Smooth muscle cell (in vitro differentiated cells): ENCODE measurements around the gene PCSK4. TPM values are rescaled to one million over a fixed set of nuclear protein-coding genes. Genes with fewer than 3 reads are reported as not detected.

Experiments
- DNase-seq: peaks from one replicate; lab custom pipeline; 2025; ENCODE audit not compliant: unreplicated experiment; lab: John Stamatoyannopoulos, UW
- H2AFZ ChIP-seq: fragments of 200-600 bp; sonication (generic); 2 replicates; pipeline ENCODE4 v1.6.0; 2016; ENCODE audit warnings: antibody characterized with exemption, low read depth, mild to moderate bottlenecking
- H3F3A ChIP-seq: fragments of 200-600 bp; sonication (generic); 2 replicates; pipeline ENCODE4 v1.6.0; 2017; ENCODE audit warnings: antibody characterized with exemption, low read depth
- H3K27ac ChIP-seq: fragments of 200-600 bp; sonication (generic); 2 replicates; pipeline ENCODE4 v1.5.1; 2016; ENCODE audit warnings: low read depth, mild to moderate bottlenecking
- H3K27me3 ChIP-seq: fragments of 200-600 bp; sonication (generic); 2 replicates; pipeline ENCODE4 v1.6.1; 2016; ENCODE audit warnings: low read depth, mild to moderate bottlenecking
- H3K36me3 ChIP-seq: fragments of 200-600 bp; sonication (generic); 2 replicates; pipeline ENCODE4 v1.5.1; 2016; ENCODE audit warnings: low read depth
- H3K4me1 ChIP-seq: fragments of 200-600 bp; sonication (generic); 2 replicates; pipeline ENCODE4 v1.5.1; 2016; ENCODE audit warnings: low read depth
- H3K4me2 ChIP-seq: fragments of 200-600 bp; sonication (generic); 2 replicates; pipeline ENCODE4 v1.6.0; 2016; ENCODE audit warnings: mild to moderate bottlenecking
- H3K4me3 ChIP-seq: fragments of 200-600 bp; sonication (generic); 2 replicates; pipeline ENCODE4 v1.5.1; 2016; ENCODE audit warnings: mild to moderate bottlenecking
- H3K79me2 ChIP-seq: fragments of 200-600 bp; sonication (generic); 2 replicates; pipeline ENCODE4 v1.6.0; 2016; ENCODE audit warnings: low read depth, mild to moderate bottlenecking
- H3K9ac ChIP-seq: fragments of 200-600 bp; sonication (generic); 2 replicates; pipeline ENCODE4 v1.6.0; 2016; ENCODE audit warnings: low read depth
- H3K9me3 ChIP-seq: fragments of 200-600 bp; sonication (generic); replicated peaks from 2 replicates; pipeline ENCODE4 v1.5.1; 2016; ENCODE audit warnings: low read depth
- H4K20me1 ChIP-seq: fragments of 200-600 bp; sonication (generic); 2 replicates; pipeline ENCODE4 v1.6.0; 2016; ENCODE audit warnings: low read depth
- CTCF ChIP-seq: fragments of 200-600 bp; sonication (generic); IDR thresholded peaks from 2 replicates; pipeline ENCODE4 v1.5.1; 2017; ENCODE audit warnings: borderline replicate concordance, mild to moderate bottlenecking, antibody characterized with exemption; ENCODE audit not compliant: insufficient read depth, poor library complexity, severe bottlenecking
- WGBS: methylation state at CpG from one replicate; pipeline ENCODE4 v1.1.7; 2016; ENCODE audit warnings: low lambda C conversion rate; 5-methylcytosine and 5-hydroxymethylcytosine counted together
- polyA plus RNA-seq: library from polyadenylated mRNA; unstranded; fragments of >200 nt; fragmentation: Nextera tagmentation; extraction: Ambion mirVana; gene quantifications from 2 replicates; pipeline ENCODE4 v1.2.1, GENCODE V29; 2016
- total RNA-seq: library from RNA; depleted of rRNA; stranded (reverse); fragments of >200 nt; gene quantifications from 2 replicates; pipeline ENCODE4 v1.2.3, GENCODE V29; 2014

The PCSK4 gene
- total and polyA plus RNA-seq, 2 experiments from 2014 or later = 1.7 to 8.7 TPM

DNA sequence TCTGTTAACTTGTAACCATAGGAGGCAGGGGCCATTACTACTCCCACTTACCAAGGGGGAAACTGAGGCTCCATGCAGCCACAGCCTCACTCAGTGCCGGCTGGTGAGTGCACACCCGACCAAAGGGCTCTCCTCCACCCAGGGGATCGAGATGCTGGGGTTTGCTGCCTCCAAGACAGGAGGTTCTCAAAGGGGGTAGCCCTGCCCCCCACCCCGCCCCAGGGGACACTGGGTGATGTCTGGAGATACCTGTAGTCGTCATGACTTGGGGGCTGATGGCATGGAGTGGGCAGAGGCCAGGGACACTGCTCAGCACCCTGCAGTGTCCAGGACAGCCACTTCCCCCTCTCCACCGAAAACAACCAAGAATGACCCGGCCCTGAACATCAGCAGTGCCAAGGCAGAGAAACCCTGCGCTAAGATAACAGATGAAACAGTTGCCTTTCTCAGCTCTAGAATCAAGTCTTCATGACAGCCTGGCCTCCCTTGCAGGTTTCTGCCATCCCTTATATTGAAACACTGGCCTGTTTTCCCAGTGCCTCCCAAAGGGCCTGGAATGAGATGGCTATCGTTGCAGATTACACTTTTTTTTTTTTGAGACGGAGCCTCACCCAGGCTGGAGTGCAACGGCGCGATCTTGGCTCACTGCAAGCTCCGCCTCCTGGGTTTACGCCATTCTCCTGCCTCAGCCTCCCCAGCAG is 4.1 kb upstream of the PCSK4 start:
- Histone ChIP-seq H2AFZ (no peak overlapping the region), H3K9me3 (no peaks in the 10 kb centered on the region), H3K27me3 (no peaks in the 10 kb centered on the region), H3K27ac (no peak overlapping the region), H4K20me1 (no peaks in the 10 kb centered on the region), H3K4me2 (no peak overlapping the region), H3K79me2 (no peaks in the 10 kb centered on the region), H3K4me1 (peaks cover 12% of the 10 kb centered on the region), H3K4me3 (no peak overlapping the region), H3K36me3 (no peaks in the 10 kb centered on the region), H3K9ac (no peak overlapping the region), H3F3A (no peaks in the 10 kb centered on the region)
- DNase-seq = no peak
- WGBS = 82% methylated on average over 15 of the region's 15 CpGs
- no peak for TF ChIP-seq CTCF

DNA sequence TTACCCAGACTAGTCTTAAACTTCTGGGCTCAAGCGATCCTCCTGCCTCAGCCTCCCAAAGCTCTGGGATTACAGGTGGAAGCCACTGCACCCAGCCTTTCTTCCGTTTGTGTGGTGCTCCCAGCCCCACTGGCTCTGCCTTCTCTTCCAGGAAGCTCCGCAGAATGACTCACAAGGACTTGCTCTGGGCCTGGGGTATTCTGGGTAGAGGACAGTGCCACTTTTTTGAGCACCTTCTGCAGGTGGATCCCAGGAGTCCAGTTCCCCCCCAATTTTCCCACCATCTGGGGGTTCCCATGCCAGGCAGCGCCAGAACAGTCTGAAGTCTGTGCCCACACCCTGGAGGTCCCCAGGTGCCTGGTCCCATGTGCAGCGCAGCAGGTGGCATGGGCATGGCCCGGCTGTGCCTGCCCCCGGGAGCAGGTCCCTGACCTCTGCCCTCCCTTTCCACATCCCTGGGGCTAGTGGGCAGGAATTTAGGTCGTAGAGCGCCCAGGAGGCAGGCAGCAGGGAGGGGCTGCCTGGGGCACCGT is 2.4 kb upstream of the PCSK4 start:
- H3K4me3 ChIP-seq = peak overlapping the region; percentile 50
- no peak overlapping the region for H2AFZ ChIP-seq
- no peak for TF ChIP-seq CTCF
- H3K9me3 ChIP-seq = no peaks in the 10 kb centered on the region
- no peaks in the 10 kb centered on the region for H3K36me3 ChIP-seq
- H3K4me2 ChIP-seq = no peak overlapping the region
- H4K20me1 ChIP-seq = no peaks in the 10 kb centered on the region
- peaks cover 12% of the 10 kb centered on the region for H3K4me1 ChIP-seq
- H3K79me2 ChIP-seq = no peaks in the 10 kb centered on the region
- H3K27me3 ChIP-seq = no peaks in the 10 kb centered on the region
- WGBS = 79% methylated on average over 10 of the region's 10 CpGs
- no peak overlapping the region for H3K27ac ChIP-seq
- no peak overlapping the region for H3K9ac ChIP-seq
- no peak for DNase-seq
- H3F3A ChIP-seq = no peaks in the 10 kb centered on the region

- peaks cover 12% of the 10 kb centered on the region for H3K4me1 ChIP-seq
- H2AFZ ChIP-seq = no peak overlapping the region
- no peak for TF ChIP-seq CTCF
- peak overlapping the region; percentile 90 for H3K4me2 ChIP-seq
- H3K9me3 ChIP-seq = no peaks in the 10 kb centered on the region
- H3K79me2 ChIP-seq = no peaks in the 10 kb centered on the region
- no peaks in the 10 kb centered on the region for H3K36me3 ChIP-seq
- H3K9ac ChIP-seq = no peak overlapping the region
- H3K27me3 ChIP-seq = no peaks in the 10 kb centered on the region
- 84% methylated on average over 12 of the region's 12 CpGs for WGBS
- no peaks in the 10 kb centered on the region for H3F3A ChIP-seq
- H3K4me3 ChIP-seq = peak overlapping the region; percentile 50
- H3K27ac ChIP-seq = no peak overlapping the region
- no peak for DNase-seq
- H4K20me1 ChIP-seq = no peaks in the 10 kb centered on the region
Observed at GRCh38 chr19:1491849-1492170, 1.7 kb upstream of the PCSK4 start.
